Ishikawa (cell line): Measurements from ENCODE around the gene TPCN2.

Source experiments
- CEBPB ChIP-seq: IDR thresholded peaks from 2 replicates; pipeline ENCODE4 v1.6.1; 2012
- FOXM1 ChIP-seq: IDR thresholded peaks from 2 replicates; pipeline ENCODE4 v1.6.1; 2012; ENCODE audit warnings: low read depth, borderline replicate concordance
- NFIC ChIP-seq: IDR thresholded peaks from 2 replicates; pipeline ENCODE4 v1.6.1; 2012
- TF ChIP-seq, protein P1 (sequence below): IDR thresholded peaks from 2 replicates; pipeline ENCODE4 v1.6.1; 2012

- TF ChIP-seq, protein P1, sequence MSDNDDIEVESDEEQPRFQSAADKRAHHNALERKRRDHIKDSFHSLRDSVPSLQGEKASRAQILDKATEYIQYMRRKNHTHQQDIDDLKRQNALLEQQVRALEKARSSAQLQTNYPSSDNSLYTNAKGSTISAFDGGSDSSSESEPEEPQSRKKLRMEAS: no peak
- TF ChIP-seq CEBPB (no peak), NFIC (no peak), FOXM1 (no peak)
Observed at GRCh38 chr11:69073469-69073868, 24.7 kb downstream of the TPCN2 start.
